SIG-M5 treated with dmso at 0.1 percent for 504 hours (cell line): ENCODE data around the gene DAGLA.

Source experiments
- DNase-seq: peaks from one replicate; lab custom pipeline; 2025; ENCODE audit not compliant: unreplicated experiment; lab: John Stamatoyannopoulos, UW

DAGLA gene

GRCh38 chr11:61725781-61726231, 45.6 kb downstream of the DAGLA start:
- DNase-seq, result no peak

GRCh38 chr11:61726775-61727174, 46.6 kb downstream of the DAGLA start:
- DNase-seq, result no peak

GRCh38 chr11:61727401-61727811, 47.2 kb downstream of the DAGLA start:
- no peak for DNase-seq

- DNase-seq, result no peak
These were observed 48.1 kb downstream of the DAGLA start for GRCh38 chr11:61728066-61728939.

- no peak for DNase-seq
These were observed 48.7 kb downstream of the DAGLA start for GRCh38 chr11:61728940-61729219.

GRCh38 chr11:61730240-61730994, 50.2 kb downstream of the DAGLA start:
- no peak for DNase-seq

- DNase-seq, result no peak
These were observed 51.2 kb downstream of the DAGLA start for GRCh38 chr11:61731211-61731951.

- DNase-seq, result no peak
These were observed 51.9 kb downstream of the DAGLA start for GRCh38 chr11:61731952-61732675.

GRCh38 chr11:61732705-61733104, 52.5 kb downstream of the DAGLA start:
- DNase-seq, result no peak

- peak; percentile 57 for DNase-seq
These were observed 53.2 kb downstream of the DAGLA start for GRCh38 chr11:61733120-61733978.

- no peak for DNase-seq
These were observed 54.6 kb downstream of the DAGLA start for GRCh38 chr11:61734767-61735166.

- no peak for DNase-seq
These were observed 55.2 kb downstream of the DAGLA start for GRCh38 chr11:61735391-61735790.

GRCh38 chr11:61736310-61736709, 56.1 kb downstream of the DAGLA start:
- no peak for DNase-seq

- DNase-seq, result no peak
These were observed 56.9 kb downstream of the DAGLA start for GRCh38 chr11:61737131-61737530.

GRCh38 chr11:61737636-61738386, 57.6 kb downstream of the DAGLA start:
- DNase-seq, result no peak

GRCh38 chr11:61738776-61739175, 58.6 kb downstream of the DAGLA start:
- DNase-seq, result no peak

- no peak for DNase-seq
These were observed 59.2 kb downstream of the DAGLA start for GRCh38 chr11:61739413-61739812.

GRCh38 chr11:61739966-61740365, 59.8 kb downstream of the DAGLA start:
- DNase-seq, result no peak

- peak; percentile 7 for DNase-seq
These were observed 62.2 kb downstream of the DAGLA start for GRCh38 chr11:61742391-61742790.
